ENCODE measurements around the gene PIGS.

Gene PIGS

GRCh38 chr17:28584434-28584833 is 13.1 kb upstream of the PIGS start:
- H3K36me3 ChIP-seq = peaks cover 89% of the 10 kb centered on the region
- TF ChIP-seq, protein P1, sequence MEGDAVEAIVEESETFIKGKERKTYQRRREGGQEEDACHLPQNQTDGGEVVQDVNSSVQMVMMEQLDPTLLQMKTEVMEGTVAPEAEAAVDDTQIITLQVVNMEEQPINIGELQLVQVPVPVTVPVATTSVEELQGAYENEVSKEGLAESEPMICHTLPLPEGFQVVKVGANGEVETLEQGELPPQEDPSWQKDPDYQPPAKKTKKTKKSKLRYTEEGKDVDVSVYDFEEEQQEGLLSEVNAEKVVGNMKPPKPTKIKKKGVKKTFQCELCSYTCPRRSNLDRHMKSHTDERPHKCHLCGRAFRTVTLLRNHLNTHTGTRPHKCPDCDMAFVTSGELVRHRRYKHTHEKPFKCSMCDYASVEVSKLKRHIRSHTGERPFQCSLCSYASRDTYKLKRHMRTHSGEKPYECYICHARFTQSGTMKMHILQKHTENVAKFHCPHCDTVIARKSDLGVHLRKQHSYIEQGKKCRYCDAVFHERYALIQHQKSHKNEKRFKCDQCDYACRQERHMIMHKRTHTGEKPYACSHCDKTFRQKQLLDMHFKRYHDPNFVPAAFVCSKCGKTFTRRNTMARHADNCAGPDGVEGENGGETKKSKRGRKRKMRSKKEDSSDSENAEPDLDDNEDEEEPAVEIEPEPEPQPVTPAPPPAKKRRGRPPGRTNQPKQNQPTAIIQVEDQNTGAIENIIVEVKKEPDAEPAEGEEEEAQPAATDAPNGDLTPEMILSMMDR (IDR thresholded peaks at IDR 0.05; ENCODE audit: low read depth, low read length) = no peak
- H3K27me3 ChIP-seq (ENCODE audit: insufficient read depth, low read depth, severe bottlenecking) = no peaks in the 10 kb centered on the region

DNA sequence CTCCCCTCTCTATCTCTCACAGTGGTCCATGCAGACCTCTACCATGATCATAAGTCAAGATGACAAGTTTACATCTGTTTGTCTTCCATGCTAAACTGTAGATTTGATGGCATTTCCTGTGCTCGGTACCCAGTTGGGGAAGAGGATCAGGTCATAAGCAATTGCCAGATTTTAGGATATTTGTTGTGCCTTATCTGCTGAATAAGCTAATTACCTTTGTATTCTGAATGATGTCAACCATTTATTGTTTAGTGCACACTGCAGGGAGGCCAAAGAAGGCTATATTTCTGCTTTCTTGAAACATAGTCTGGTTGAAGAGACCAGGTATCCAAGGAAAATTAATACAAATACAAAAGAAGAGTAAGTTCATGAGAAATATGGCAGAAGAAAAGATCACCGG is 11.2 kb upstream of the PIGS start:
- Histone ChIP-seq H3K36me3 (peaks cover 90% of the 10 kb centered on the region), H3K9me3 (ENCODE audit: severe bottlenecking) (no peaks in the 10 kb centered on the region), H3K4me3 (ENCODE audit: low read depth, low read length) (no peak overlapping the region), H3K27me3 (ENCODE audit: insufficient read depth, low read depth, severe bottlenecking) (no peaks in the 10 kb centered on the region), H3K27ac (no peak overlapping the region)
- TF ChIP-seq, protein P1 (IDR thresholded peaks at IDR 0.05; ENCODE audit: low read depth, low read length) = no peak
- no peak for DNase-seq

More at GRCh38 chr17:28584434-28584833, 13.1 kb upstream of the PIGS start:
- Histone ChIP-seq H3K4me3 (ENCODE audit: low read depth, low read length) (no peak overlapping the region), H3K9me3 (ENCODE audit: severe bottlenecking) (no peaks in the 10 kb centered on the region), H3K27ac (no peak overlapping the region)
- no peak for DNase-seq

GRCh38 chr17:28580959-28581358 is 9.6 kb upstream of the PIGS start:
- H3K27me3 ChIP-seq (ENCODE audit: insufficient read depth, low read depth, severe bottlenecking) = no peaks in the 10 kb centered on the region
- no peak overlapping the region for H3K27ac ChIP-seq
- peaks cover 90% of the 10 kb centered on the region for H3K36me3 ChIP-seq
- DNase-seq = no peak
- TF ChIP-seq, protein P1 (IDR thresholded peaks at IDR 0.05; ENCODE audit: low read depth, low read length) = no peak
- H3K9me3 ChIP-seq (ENCODE audit: severe bottlenecking) = no peaks in the 10 kb centered on the region
- no peak overlapping the region for H3K4me3 ChIP-seq (ENCODE audit: low read depth, low read length)

GRCh38 chr17:28579526-28579925 is 8.2 kb upstream of the PIGS start:
- no peak overlapping the region for H3K27ac ChIP-seq
- no peaks in the 10 kb centered on the region for H3K27me3 ChIP-seq (ENCODE audit: insufficient read depth, low read depth, severe bottlenecking)
- no peak overlapping the region for H3K4me3 ChIP-seq (ENCODE audit: low read depth, low read length)
- no peaks in the 10 kb centered on the region for H3K9me3 ChIP-seq (ENCODE audit: severe bottlenecking)
- no peak for DNase-seq
- peaks cover 78% of the 10 kb centered on the region for H3K36me3 ChIP-seq
- TF ChIP-seq, protein P1 (IDR thresholded peaks at IDR 0.05; ENCODE audit: low read depth, low read length) = no peak

- TF ChIP-seq, protein P1 (IDR thresholded peaks at IDR 0.05; ENCODE audit: low read depth, low read length) = no peak
- Histone ChIP-seq H3K27ac (no peak overlapping the region), H3K36me3 (peaks cover 68% of the 10 kb centered on the region), H3K9me3 (ENCODE audit: severe bottlenecking) (no peaks in the 10 kb centered on the region), H3K4me3 (ENCODE audit: low read depth, low read length) (no peak overlapping the region), H3K27me3 (ENCODE audit: insufficient read depth, low read depth, severe bottlenecking) (no peaks in the 10 kb centered on the region)
- DNase-seq = no peak
Observed at GRCh38 chr17:28578246-28579195, 7.2 kb upstream of the PIGS start.
